ENCODE measurements around the gene ACOT7.
"Not testable (repeated sequence)": the region's sequence is repeated elsewhere in the genome, so short reads cannot be mapped to it uniquely, and the experiment has no call there.

Gene ACOT7

GRCh38 chr1:6219641-6220040 lies 173.9 kb downstream of the ACOT7 start:
- DNase-seq = not testable (repeated sequence)

- DNase-seq = no peak
Observed at GRCh38 chr1:6218375-6219164, 175.0 kb downstream of the ACOT7 start.

All from inflammatory macrophage treated with lipopolysaccharide for 4 hours (primary cell).